ENCODE data around the gene MXI1. TPM values are rescaled to one million over a fixed set of nuclear protein-coding genes. Genes with fewer than 3 reads are reported as not detected.

The MXI1 gene
- total and polyA plus RNA-seq, 2 experiments from 2014 or later = 5.1 to 8.5 TPM

DNA sequence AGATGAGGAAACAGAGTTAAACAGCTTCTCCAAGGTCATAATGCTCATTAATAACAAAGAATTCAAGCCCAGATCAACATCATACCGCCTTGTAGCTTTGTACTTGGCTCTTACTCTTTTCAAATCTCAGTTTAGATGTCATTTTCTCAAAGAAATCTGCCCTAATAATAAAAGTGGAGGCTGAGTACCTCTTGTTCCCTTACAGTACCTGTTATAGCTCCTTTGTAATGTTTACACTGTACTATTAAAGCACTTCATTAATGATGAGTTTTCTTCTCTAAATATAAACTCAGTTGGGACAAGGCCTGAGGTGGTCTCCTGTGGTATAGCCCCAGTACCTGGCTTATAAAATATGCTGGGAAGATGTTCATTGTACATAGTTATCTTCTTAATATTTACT is 89.6 kb downstream of the MXI1 start:
- H3K27ac ChIP-seq (ENCODE audit: low read depth) = no peak overlapping the region
- H2AFZ ChIP-seq = no peak overlapping the region
- Mint-ChIP-seq H3K4me3 (no peak overlapping the region), H3K9me3 (no peaks in the 10 kb centered on the region), H3K36me3 (ENCODE audit: low read depth) (peaks cover 85% of the 10 kb centered on the region), H3K27me3 (ENCODE audit: insufficient read depth, low read depth, poor library complexity) (no peaks in the 10 kb centered on the region), H3K27ac (no peak overlapping the region), H3K4me1 (peaks cover 3% of the 10 kb centered on the region; the same call in 1 of the 3 replicates)
- H4K20me1 ChIP-seq (replicated peaks; ENCODE audit: insufficient read depth) = peaks cover 33% of the 10 kb centered on the region
- peaks cover 85% of the 10 kb centered on the region for H3K36me3 ChIP-seq (ENCODE audit: insufficient read depth)
- H3K4me3 ChIP-seq = no peak overlapping the region
- H3K4me1 ChIP-seq (ENCODE audit: insufficient read depth) = no peaks in the 10 kb centered on the region
- no peak overlapping the region for H3K4me2 ChIP-seq
- ATAC-seq (no peak), DNase-seq (ENCODE audit: low spot score) (no peak)
- no peaks in the 10 kb centered on the region for H3F3A ChIP-seq (replicated peaks; ENCODE audit: low read depth)
- H3K79me2 ChIP-seq (replicated peaks; ENCODE audit: insufficient read depth) = peaks cover 48% of the 10 kb centered on the region
- TF ChIP-seq, protein P1, sequence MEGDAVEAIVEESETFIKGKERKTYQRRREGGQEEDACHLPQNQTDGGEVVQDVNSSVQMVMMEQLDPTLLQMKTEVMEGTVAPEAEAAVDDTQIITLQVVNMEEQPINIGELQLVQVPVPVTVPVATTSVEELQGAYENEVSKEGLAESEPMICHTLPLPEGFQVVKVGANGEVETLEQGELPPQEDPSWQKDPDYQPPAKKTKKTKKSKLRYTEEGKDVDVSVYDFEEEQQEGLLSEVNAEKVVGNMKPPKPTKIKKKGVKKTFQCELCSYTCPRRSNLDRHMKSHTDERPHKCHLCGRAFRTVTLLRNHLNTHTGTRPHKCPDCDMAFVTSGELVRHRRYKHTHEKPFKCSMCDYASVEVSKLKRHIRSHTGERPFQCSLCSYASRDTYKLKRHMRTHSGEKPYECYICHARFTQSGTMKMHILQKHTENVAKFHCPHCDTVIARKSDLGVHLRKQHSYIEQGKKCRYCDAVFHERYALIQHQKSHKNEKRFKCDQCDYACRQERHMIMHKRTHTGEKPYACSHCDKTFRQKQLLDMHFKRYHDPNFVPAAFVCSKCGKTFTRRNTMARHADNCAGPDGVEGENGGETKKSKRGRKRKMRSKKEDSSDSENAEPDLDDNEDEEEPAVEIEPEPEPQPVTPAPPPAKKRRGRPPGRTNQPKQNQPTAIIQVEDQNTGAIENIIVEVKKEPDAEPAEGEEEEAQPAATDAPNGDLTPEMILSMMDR (conservative IDR thresholded peaks at IDR 0.05; ENCODE audit: low read depth in 2 of 2) = no peak
- TF ChIP-seq, protein P2, sequence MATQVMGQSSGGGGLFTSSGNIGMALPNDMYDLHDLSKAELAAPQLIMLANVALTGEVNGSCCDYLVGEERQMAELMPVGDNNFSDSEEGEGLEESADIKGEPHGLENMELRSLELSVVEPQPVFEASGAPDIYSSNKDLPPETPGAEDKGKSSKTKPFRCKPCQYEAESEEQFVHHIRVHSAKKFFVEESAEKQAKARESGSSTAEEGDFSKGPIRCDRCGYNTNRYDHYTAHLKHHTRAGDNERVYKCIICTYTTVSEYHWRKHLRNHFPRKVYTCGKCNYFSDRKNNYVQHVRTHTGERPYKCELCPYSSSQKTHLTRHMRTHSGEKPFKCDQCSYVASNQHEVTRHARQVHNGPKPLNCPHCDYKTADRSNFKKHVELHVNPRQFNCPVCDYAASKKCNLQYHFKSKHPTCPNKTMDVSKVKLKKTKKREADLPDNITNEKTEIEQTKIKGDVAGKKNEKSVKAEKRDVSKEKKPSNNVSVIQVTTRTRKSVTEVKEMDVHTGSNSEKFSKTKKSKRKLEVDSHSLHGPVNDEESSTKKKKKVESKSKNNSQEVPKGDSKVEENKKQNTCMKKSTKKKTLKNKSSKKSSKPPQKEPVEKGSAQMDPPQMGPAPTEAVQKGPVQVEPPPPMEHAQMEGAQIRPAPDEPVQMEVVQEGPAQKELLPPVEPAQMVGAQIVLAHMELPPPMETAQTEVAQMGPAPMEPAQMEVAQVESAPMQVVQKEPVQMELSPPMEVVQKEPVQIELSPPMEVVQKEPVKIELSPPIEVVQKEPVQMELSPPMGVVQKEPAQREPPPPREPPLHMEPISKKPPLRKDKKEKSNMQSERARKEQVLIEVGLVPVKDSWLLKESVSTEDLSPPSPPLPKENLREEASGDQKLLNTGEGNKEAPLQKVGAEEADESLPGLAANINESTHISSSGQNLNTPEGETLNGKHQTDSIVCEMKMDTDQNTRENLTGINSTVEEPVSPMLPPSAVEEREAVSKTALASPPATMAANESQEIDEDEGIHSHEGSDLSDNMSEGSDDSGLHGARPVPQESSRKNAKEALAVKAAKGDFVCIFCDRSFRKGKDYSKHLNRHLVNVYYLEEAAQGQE (IDR thresholded peaks at IDR 0.05; ENCODE audit: unreplicated experiment) = no peak
- TF ChIP-seq JUNB (IDR thresholded peaks at IDR 0.05; ENCODE audit: unreplicated experiment) (no peak), POLR2AphosphoS5 (IDR thresholded peaks at IDR 0.05; ENCODE audit: low read depth) (no peak), ZNF331 (CRISPR knock-in tag; IDR thresholded peaks at IDR 0.05; ENCODE audit: low read depth) (no peak), EZH2phosphoT487 (IDR thresholded peaks at IDR 0.05; ENCODE audit: unreplicated experiment) (no peak), CREB1 (CRISPR knock-in tag; IDR thresholded peaks at IDR 0.05; ENCODE audit: low read depth) (no peak)
- TF ChIP-seq, protein P3, sequence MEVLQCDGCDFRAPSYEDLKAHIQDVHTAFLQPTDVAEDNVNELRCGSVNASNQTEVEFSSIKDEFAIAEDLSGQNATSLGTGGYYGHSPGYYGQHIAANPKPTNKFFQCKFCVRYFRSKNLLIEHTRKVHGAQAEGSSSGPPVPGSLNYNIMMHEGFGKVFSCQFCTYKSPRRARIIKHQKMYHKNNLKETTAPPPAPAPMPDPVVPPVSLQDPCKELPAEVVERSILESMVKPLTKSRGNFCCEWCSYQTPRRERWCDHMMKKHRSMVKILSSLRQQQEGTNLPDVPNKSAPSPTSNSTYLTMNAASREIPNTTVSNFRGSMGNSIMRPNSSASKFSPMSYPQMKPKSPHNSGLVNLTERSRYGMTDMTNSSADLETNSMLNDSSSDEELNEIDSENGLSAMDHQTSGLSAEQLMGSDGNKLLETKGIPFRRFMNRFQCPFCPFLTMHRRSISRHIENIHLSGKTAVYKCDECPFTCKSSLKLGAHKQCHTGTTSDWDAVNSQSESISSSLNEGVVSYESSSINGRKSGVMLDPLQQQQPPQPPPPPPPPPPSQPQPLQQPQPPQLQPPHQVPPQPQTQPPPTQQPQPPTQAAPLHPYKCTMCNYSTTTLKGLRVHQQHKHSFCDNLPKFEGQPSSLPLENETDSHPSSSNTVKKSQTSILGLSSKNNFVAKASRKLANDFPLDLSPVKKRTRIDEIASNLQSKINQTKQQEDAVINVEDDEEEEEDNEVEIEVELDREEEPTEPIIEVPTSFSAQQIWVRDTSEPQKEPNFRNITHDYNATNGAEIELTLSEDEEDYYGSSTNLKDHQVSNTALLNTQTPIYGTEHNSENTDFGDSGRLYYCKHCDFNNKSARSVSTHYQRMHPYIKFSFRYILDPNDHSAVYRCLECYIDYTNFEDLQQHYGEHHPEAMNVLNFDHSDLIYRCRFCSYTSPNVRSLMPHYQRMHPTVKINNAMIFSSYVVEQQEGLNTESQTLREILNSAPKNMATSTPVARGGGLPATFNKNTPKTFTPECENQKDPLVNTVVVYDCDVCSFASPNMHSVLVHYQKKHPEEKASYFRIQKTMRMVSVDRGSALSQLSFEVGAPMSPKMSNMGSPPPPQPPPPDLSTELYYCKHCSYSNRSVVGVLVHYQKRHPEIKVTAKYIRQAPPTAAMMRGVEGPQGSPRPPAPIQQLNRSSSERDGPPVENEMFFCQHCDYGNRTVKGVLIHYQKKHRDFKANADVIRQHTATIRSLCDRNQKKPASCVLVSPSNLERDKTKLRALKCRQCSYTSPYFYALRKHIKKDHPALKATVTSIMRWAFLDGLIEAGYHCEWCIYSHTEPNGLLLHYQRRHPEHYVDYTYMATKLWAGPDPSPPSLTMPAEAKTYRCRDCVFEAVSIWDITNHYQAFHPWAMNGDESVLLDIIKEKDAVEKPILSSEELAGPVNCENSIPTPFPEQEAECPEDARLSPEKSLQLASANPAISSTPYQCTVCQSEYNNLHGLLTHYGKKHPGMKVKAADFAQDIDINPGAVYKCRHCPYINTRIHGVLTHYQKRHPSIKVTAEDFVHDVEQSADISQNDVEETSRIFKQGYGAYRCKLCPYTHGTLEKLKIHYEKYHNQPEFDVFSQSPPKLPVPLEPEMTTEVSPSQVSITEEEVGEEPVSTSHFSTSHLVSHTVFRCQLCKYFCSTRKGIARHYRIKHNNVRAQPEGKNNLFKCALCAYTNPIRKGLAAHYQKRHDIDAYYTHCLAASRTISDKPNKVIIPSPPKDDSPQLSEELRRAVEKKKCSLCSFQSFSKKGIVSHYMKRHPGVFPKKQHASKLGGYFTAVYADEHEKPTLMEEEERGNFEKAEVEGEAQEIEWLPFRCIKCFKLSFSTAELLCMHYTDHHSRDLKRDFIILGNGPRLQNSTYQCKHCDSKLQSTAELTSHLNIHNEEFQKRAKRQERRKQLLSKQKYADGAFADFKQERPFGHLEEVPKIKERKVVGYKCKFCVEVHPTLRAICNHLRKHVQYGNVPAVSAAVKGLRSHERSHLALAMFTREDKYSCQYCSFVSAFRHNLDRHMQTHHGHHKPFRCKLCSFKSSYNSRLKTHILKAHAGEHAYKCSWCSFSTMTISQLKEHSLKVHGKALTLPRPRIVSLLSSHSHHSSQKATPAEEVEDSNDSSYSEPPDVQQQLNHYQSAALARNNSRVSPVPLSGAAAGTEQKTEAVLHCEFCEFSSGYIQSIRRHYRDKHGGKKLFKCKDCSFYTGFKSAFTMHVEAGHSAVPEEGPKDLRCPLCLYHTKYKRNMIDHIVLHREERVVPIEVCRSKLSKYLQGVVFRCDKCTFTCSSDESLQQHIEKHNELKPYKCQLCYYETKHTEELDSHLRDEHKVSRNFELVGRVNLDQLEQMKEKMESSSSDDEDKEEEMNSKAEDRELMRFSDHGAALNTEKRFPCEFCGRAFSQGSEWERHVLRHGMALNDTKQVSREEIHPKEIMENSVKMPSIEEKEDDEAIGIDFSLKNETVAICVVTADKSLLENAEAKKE (CRISPR knock-in tag; IDR thresholded peaks at IDR 0.05) = no peak
- TF ChIP-seq, protein P4, sequence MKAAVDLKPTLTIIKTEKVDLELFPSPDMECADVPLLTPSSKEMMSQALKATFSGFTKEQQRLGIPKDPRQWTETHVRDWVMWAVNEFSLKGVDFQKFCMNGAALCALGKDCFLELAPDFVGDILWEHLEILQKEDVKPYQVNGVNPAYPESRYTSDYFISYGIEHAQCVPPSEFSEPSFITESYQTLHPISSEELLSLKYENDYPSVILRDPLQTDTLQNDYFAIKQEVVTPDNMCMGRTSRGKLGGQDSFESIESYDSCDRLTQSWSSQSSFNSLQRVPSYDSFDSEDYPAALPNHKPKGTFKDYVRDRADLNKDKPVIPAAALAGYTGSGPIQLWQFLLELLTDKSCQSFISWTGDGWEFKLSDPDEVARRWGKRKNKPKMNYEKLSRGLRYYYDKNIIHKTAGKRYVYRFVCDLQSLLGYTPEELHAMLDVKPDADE (IDR thresholded peaks at IDR 0.05) = no peak
- H3K27me3 ChIP-seq (ENCODE audit: insufficient read depth) = no peaks in the 10 kb centered on the region
- H3K9me2 ChIP-seq (ENCODE audit: insufficient read depth) = no peaks in the 10 kb centered on the region

Data from GM23338 (cell line).